NCI-H774 (cell line): ENCODE measurements around the gene LINC00237.
A peak's percentile ranks its signal among the peaks of the same experiment; 100 is the strongest.

ENCODE experiments used
- DNase-seq: peaks from one replicate; lab custom pipeline; 2025; lab: John Stamatoyannopoulos, UW

LINC00237 gene

GRCh38 chr20:21096321-21097043, 9.7 kb downstream of the LINC00237 start:
- no peak for DNase-seq

GRCh38 chr20:21092806-21093205, 13.4 kb downstream of the LINC00237 start:
- DNase-seq: no peak

- no peak for DNase-seq
These were observed 15.4 kb downstream of the LINC00237 start for GRCh38 chr20:21090721-21091120.

GRCh38 chr20:21090111-21090618, 16.0 kb downstream of the LINC00237 start:
- DNase-seq: no peak

GRCh38 chr20:21089391-21089790, 16.8 kb downstream of the LINC00237 start:
- DNase-seq: no peak

- no peak for DNase-seq
These were observed 18.2 kb downstream of the LINC00237 start for GRCh38 chr20:21087862-21088540.

- DNase-seq: no peak
These were observed 22.3 kb downstream of the LINC00237 start for GRCh38 chr20:21083825-21084325.

- DNase-seq: no peak
These were observed 23.6 kb downstream of the LINC00237 start for GRCh38 chr20:21082584-21082983.

GRCh38 chr20:21077809-21078345, 28.3 kb downstream of the LINC00237 start:
- DNase-seq: no peak

GRCh38 chr20:21076073-21076472, 30.1 kb downstream of the LINC00237 start:
- no peak for DNase-seq

- DNase-seq: no peak
These were observed 30.7 kb downstream of the LINC00237 start for GRCh38 chr20:21075471-21075870.

- no peak for DNase-seq
These were observed 31.4 kb downstream of the LINC00237 start for GRCh38 chr20:21074605-21075336.

GRCh38 chr20:21067255-21067654, 38.9 kb downstream of the LINC00237 start:
- DNase-seq: no peak

- DNase-seq: no peak
These were observed 41.2 kb downstream of the LINC00237 start for GRCh38 chr20:21064924-21065323.

- DNase-seq: no peak
These were observed 42.9 kb downstream of the LINC00237 start for GRCh38 chr20:21063276-21063675.

GRCh38 chr20:21053002-21053762, 53.0 kb downstream of the LINC00237 start:
- no peak for DNase-seq

- DNase-seq: no peak
These were observed 53.5 kb downstream of the LINC00237 start for GRCh38 chr20:21052686-21053001.

GRCh38 chr20:21052241-21052640, 53.9 kb downstream of the LINC00237 start:
- DNase-seq: no peak

GRCh38 chr20:21050710-21051109, 55.4 kb downstream of the LINC00237 start:
- no peak for DNase-seq

GRCh38 chr20:21049305-21049828, 56.8 kb downstream of the LINC00237 start:
- DNase-seq: no peak

GRCh38 chr20:21048841-21049273, 57.3 kb downstream of the LINC00237 start:
- DNase-seq: peak; percentile 7
